GM18858 (cell line): ENCODE results near the gene CFAP61.

Experiments
- ATAC-seq: cut with Tn5 transposase; IDR thresholded peaks from one replicate; pipeline ENCODE4 v1.9.1; 2021; ENCODE audit not compliant: unreplicated experiment

CFAP61 gene

GRCh38 chr20:20360464-20360863, 308.1 kb downstream of the CFAP61 start:
- ATAC-seq, result no peak

- no peak for ATAC-seq
Observed at GRCh38 chr20:20362774-20363433, 310.6 kb downstream of the CFAP61 start.

- ATAC-seq, result no peak
Observed at GRCh38 chr20:20363434-20363798, 311.1 kb downstream of the CFAP61 start.

GRCh38 chr20:20363799-20364592, 311.7 kb downstream of the CFAP61 start:
- ATAC-seq, result no peak

- ATAC-seq, result no peak
Observed at GRCh38 chr20:20364593-20365479, 312.5 kb downstream of the CFAP61 start.

GRCh38 chr20:20365480-20366161, 313.3 kb downstream of the CFAP61 start:
- ATAC-seq, result no peak

GRCh38 chr20:20366551-20366875, 314.2 kb downstream of the CFAP61 start:
- no peak for ATAC-seq

GRCh38 chr20:20366876-20367574, 314.7 kb downstream of the CFAP61 start:
- ATAC-seq, result no peak

- ATAC-seq, result no peak
Observed at GRCh38 chr20:20367575-20368417, 315.5 kb downstream of the CFAP61 start, which contains the start of gene INSM1. Gene INSM1, plus strand, starts transcription at chr20:20368104. Its CDS starts 164 bp downstream, at chr20:20368268.

- ATAC-seq, result no peak
Observed at GRCh38 chr20:20368418-20369249, 316.3 kb downstream of the CFAP61 start.

- ATAC-seq, result no peak
Observed at GRCh38 chr20:20369250-20370093, 317.1 kb downstream of the CFAP61 start.

GRCh38 chr20:20370094-20370575, 317.8 kb downstream of the CFAP61 start:
- ATAC-seq, result no peak

- no peak for ATAC-seq
Observed at GRCh38 chr20:20371083-20371482, 318.8 kb downstream of the CFAP61 start.

- no peak for ATAC-seq
Observed at GRCh38 chr20:20371681-20372080, 319.3 kb downstream of the CFAP61 start.

GRCh38 chr20:20373091-20373571, 320.8 kb downstream of the CFAP61 start:
- no peak for ATAC-seq

- no peak for ATAC-seq
Observed at GRCh38 chr20:20375862-20376261, 323.5 kb downstream of the CFAP61 start.

GRCh38 chr20:20386192-20386591, 333.9 kb downstream of the CFAP61 start:
- ATAC-seq, result no peak
